Cardiac muscle cell (in vitro differentiated cells and primary cell): ENCODE results near the gene IL17D. TPM values are rescaled to one million over a fixed set of nuclear protein-coding genes. Genes with fewer than 3 reads are reported as not detected.

Source experiments
- DNase-seq, 2 donors: peaks; one replicate each; pipeline versions ENCODE4 v3.0.0 to v3.0.0-alpha.2; 2010 to 2017; ENCODE audit warnings: low read depth in 1 of 2, low spot score in 1 of 2
- H3K27ac ChIP-seq: fragments of 200-600 bp; sonication (generic); 2 replicates; pipeline ENCODE4 v1.5.1; 2016
- H3K27me3 ChIP-seq: fragments of 200-600 bp; sonication (generic); 2 replicates; pipeline ENCODE4 v1.6.0; 2016; ENCODE audit warnings: control low read depth
- H3K36me3 ChIP-seq: fragments of 200-600 bp; sonication (generic); 2 replicates; pipeline ENCODE4 v1.5.1; 2016; ENCODE audit warnings: control low read depth
- H3K4me1 ChIP-seq: fragments of 200-600 bp; sonication (generic); 2 replicates; pipeline ENCODE4 v1.8.1; 2017; ENCODE audit warnings: low read depth, mild to moderate bottlenecking, mixed run types
- H3K4me3 ChIP-seq: fragments of 200-600 bp; sonication (generic); 2 replicates; pipeline ENCODE4 v1.5.1; 2016; ENCODE audit warnings: mild to moderate bottlenecking
- H3K9me3 ChIP-seq: fragments of 200-600 bp; sonication (generic); 2 replicates; pipeline ENCODE4 v1.5.1; 2017; ENCODE audit warnings: low read depth, mild to moderate bottlenecking, control low read depth
- CTCF ChIP-seq: IDR thresholded peaks from 2 replicates; pipeline ENCODE4 v1.5.1; 2012; ENCODE audit warnings: low read depth, mild to moderate bottlenecking, low read length
- polyA plus RNA-seq: library from polyadenylated mRNA; unstranded; fragments of >200 nt; fragmentation: Nextera tagmentation; extraction: Ambion mirVana; gene quantifications from 2 replicates; pipeline ENCODE4 v1.2.1, GENCODE V29; 2016
- total RNA-seq: library from RNA; depleted of rRNA; stranded (reverse); fragments of >200 nt; gene quantifications from 2 replicates; pipeline ENCODE4 v1.2.3, GENCODE V29; 2016

Gene IL17D
- total and polyA plus RNA-seq, 2 experiments from 2014 or later: 30.4 to 118 TPM

GRCh38 chr13:20684041-20684440, 19.5 kb upstream of the IL17D start:
- H3K27me3 ChIP-seq: no peaks in the 10 kb centered on the region
- DNase-seq: no peak
- H3K36me3 ChIP-seq: no peaks in the 10 kb centered on the region
- H3K27ac ChIP-seq: no peak overlapping the region
- H3K4me3 ChIP-seq: no peak overlapping the region
- peaks cover 10% of the 10 kb centered on the region for H3K4me1 ChIP-seq
- TF ChIP-seq CTCF: no peak
- no peaks in the 10 kb centered on the region for H3K9me3 ChIP-seq

- H3K27ac ChIP-seq: no peak overlapping the region
- H3K27me3 ChIP-seq: no peaks in the 10 kb centered on the region
- no peaks in the 10 kb centered on the region for H3K36me3 ChIP-seq
- peak; percentile 3 for TF ChIP-seq CTCF
- H3K4me1 ChIP-seq: peaks cover 8% of the 10 kb centered on the region
- no peaks in the 10 kb centered on the region for H3K9me3 ChIP-seq
- DNase-seq: peak in 1 of 2 donors; percentile 79
- H3K4me3 ChIP-seq: no peak overlapping the region
These were observed 19.0 kb upstream of the IL17D start for GRCh38 chr13:20684546-20684945.

- no peak for DNase-seq
- Histone ChIP-seq H3K36me3 (no peaks in the 10 kb centered on the region), H3K4me3 (no peak overlapping the region)
These were observed 18.4 kb upstream of the IL17D start for GRCh38 chr13:20685092-20685491.

GRCh38 chr13:20686167-20686566, 17.3 kb upstream of the IL17D start:
- Histone ChIP-seq H3K4me3 (no peak overlapping the region), H3K27me3 (no peaks in the 10 kb centered on the region), H3K27ac (no peak overlapping the region), H3K36me3 (peaks cover 2% of the 10 kb centered on the region), H3K9me3 (no peaks in the 10 kb centered on the region), H3K4me1 (peaks cover 8% of the 10 kb centered on the region)
- no peak for DNase-seq
- no peak for TF ChIP-seq CTCF

More at GRCh38 chr13:20685092-20685491, 18.4 kb upstream of the IL17D start:
- no peak overlapping the region for H3K27ac ChIP-seq
- H3K27me3 ChIP-seq: no peaks in the 10 kb centered on the region
- peaks cover 8% of the 10 kb centered on the region for H3K4me1 ChIP-seq
- H3K9me3 ChIP-seq: no peaks in the 10 kb centered on the region
- TF ChIP-seq CTCF: no peak

GRCh38 chr13:20686863-20687579, 16.5 kb upstream of the IL17D start:
- Histone ChIP-seq H3K9me3 (no peaks in the 10 kb centered on the region), H3K36me3 (peaks cover 5% of the 10 kb centered on the region), H3K27me3 (no peaks in the 10 kb centered on the region), H3K4me3 (no peak overlapping the region), H3K4me1 (peaks cover 8% of the 10 kb centered on the region), H3K27ac (no peak overlapping the region)
- TF ChIP-seq CTCF: no peak
- DNase-seq: peak in 1 of 2 donors; percentile 25
